SK-N-SH (cell line): ENCODE data around the gene TBC1D3B. TPM values are rescaled to one million over a fixed set of nuclear protein-coding genes. Genes with fewer than 3 reads are reported as not detected.

Experiments
- CTCF ChIA-PET: fragments of 300-600, 350-600 bp; formaldehyde crosslinking; extraction: SDS; loops from one replicate; lab custom pipeline; 2021; lab: Yijun Ruan, JAX
- POLR2A ChIA-PET: fragments of 350-600 bp; sonication (Branson Sonifier 250); formaldehyde crosslinking; extraction: SDS; loops from one replicate; lab custom pipeline; 2020; ENCODE audit warnings: antibody characterized with exemption, inconsistent platforms; lab: Yijun Ruan, JAX
- DNase-seq: peaks from one replicate; pipeline ENCODE4 v3.0.0; 2012
- H2AFZ ChIP-seq: fragments of 200-600 bp; sonication (generic); 2 replicates; pipeline ENCODE4 v1.8.1; 2016; ENCODE audit warnings: antibody characterized with exemption, mild to moderate bottlenecking, low read depth
- H3F3A ChIP-seq: fragments of 200-600 bp; sonication (generic); replicated peaks from 2 replicates; pipeline ENCODE3; 2016; ENCODE audit warnings: antibody characterized with exemption, mild to moderate bottlenecking; ENCODE audit not compliant: insufficient read depth
- H3K27ac ChIP-seq, 2 experiments: fragments of 200-500 bp in 1 of 2; fragments of 200-600 bp in 1 of 2; sonication (Bioruptor generic) in 1 of 2; sonication (generic), shearing (Covaris generic) in 1 of 2; 2 replicates each; pipeline versions ENCODE4 v1.5.1 to v1.6.1; 2014 to 2016; ENCODE audit warnings: low read depth in 2 of 2, inconsistent platforms in 1 of 2, low read length in 1 of 2, mild to moderate bottlenecking in 1 of 2, mixed read lengths in 1 of 2
- H3K27me3 ChIP-seq: fragments of 200-600 bp; sonication (generic), shearing (Covaris generic); 2 replicates; pipeline ENCODE4 v1.6.1; 2016; ENCODE audit warnings: mixed run types; ENCODE audit not compliant: insufficient read depth
- H3K36me3 ChIP-seq, 2 experiments: fragments of 200-500 bp in 1 of 2; fragments of 200-600 bp in 1 of 2; sonication (Bioruptor generic) in 1 of 2; sonication (generic) in 1 of 2; replicated peaks in 1 of 2; 2 replicates each; pipeline versions ENCODE3 to v1.5.1; 2014 to 2016; ENCODE audit warnings: low read length in 1 of 2, mild to moderate bottlenecking in 1 of 2; ENCODE audit not compliant: insufficient read depth in 2 of 2, control insufficient read depth in 1 of 2
- H3K4me1 ChIP-seq, 2 experiments: fragments of 200-500 bp in 1 of 2; fragments of 200-600 bp in 1 of 2; sonication (Bioruptor generic) in 1 of 2; sonication (generic), shearing (Covaris generic) in 1 of 2; 2 replicates each; pipeline versions ENCODE4 v1.5.1 to v1.6.1; 2014 to 2016; ENCODE audit warnings: low read depth in 1 of 2, low read length in 1 of 2, mixed run types in 1 of 2; ENCODE audit not compliant: insufficient read depth in 2 of 2, control insufficient read depth in 1 of 2
- H3K4me2 ChIP-seq: fragments of 200-600 bp; sonication (generic), shearing (Covaris generic); 2 replicates; pipeline ENCODE4 v1.6.1; 2017; ENCODE audit warnings: mixed run types
- H3K4me3 ChIP-seq, 2 experiments: fragments of 200-500 bp in 1 of 2; fragments of 200-600 bp in 1 of 2; sonication (Bioruptor generic) in 1 of 2; sonication (generic), shearing (Covaris generic) in 1 of 2; 2 replicates each; pipeline versions ENCODE4 v1.5.1 to v1.8.1; 2014 to 2016; ENCODE audit warnings: low read depth in 2 of 2, inconsistent platforms in 1 of 2, low read length in 1 of 2, mild to moderate bottlenecking in 1 of 2, mixed read lengths in 1 of 2, moderate library complexity in 1 of 2
- H3K79me2 ChIP-seq: fragments of 200-600 bp; sonication (generic); 2 replicates; pipeline ENCODE4 v1.8.1; 2017; ENCODE audit warnings: mild to moderate bottlenecking; ENCODE audit not compliant: insufficient read depth
- H3K9ac ChIP-seq: fragments of 200-600 bp; sonication (generic); 2 replicates; pipeline ENCODE4 v1.6.1; 2017; ENCODE audit warnings: mixed run types
- H3K9me2 ChIP-seq: fragments of 200-600 bp; sonication (generic); 2 replicates; pipeline ENCODE4 v1.6.1; 2017; ENCODE audit warnings: mixed run types
- H3K9me3 ChIP-seq: fragments of 200-600 bp; sonication (generic); 2 replicates; pipeline ENCODE4 v1.6.1; 2017; ENCODE audit warnings: mixed run types, mild to moderate bottlenecking, moderate library complexity
- H4K20me1 ChIP-seq: fragments of 200-600 bp; sonication (generic); 2 replicates; pipeline ENCODE4 v1.6.1; 2017; ENCODE audit warnings: mild to moderate bottlenecking, mixed run types; ENCODE audit not compliant: insufficient read depth
- CHD2 ChIP-seq: fragments of 150-350 bp; IDR thresholded peaks from 2 replicates; pipeline ENCODE4 v1.6.1; 2018; ENCODE audit warnings: low read length; ENCODE audit not compliant: partially characterized antibody
- EP300 ChIP-seq, 2 experiments: IDR thresholded peaks; 2 replicates each; pipeline versions ENCODE4 v1.4.0 to v1.6.1; 2012; ENCODE audit warnings: borderline replicate concordance in 1 of 2, low read depth in 1 of 2, low read length in 1 of 2
- FOSL2 ChIP-seq: IDR thresholded peaks from 2 replicates; pipeline ENCODE4 v1.4.0; 2012; ENCODE audit warnings: low read depth, mild to moderate bottlenecking, moderate library complexity, borderline replicate concordance
- FOXM1 ChIP-seq: IDR thresholded peaks from 2 replicates; pipeline ENCODE4 v1.4.0; 2012; ENCODE audit warnings: low read depth, mild to moderate bottlenecking
- GATA2 ChIP-seq: sonication (generic); formaldehyde crosslinking; IDR thresholded peaks from 2 replicates; pipeline ENCODE4 v1.5.0; 2020; ENCODE audit warnings: mild to moderate bottlenecking, missing genetic modification reagents
- MXI1 ChIP-seq: IDR thresholded peaks from 2 replicates; pipeline ENCODE4 v1.6.1; 2012; ENCODE audit warnings: mild to moderate bottlenecking, low read depth, low read length, improper control_type of control experiment
- NRF1 ChIP-seq: IDR thresholded peaks from 2 replicates; pipeline ENCODE4 v1.6.1; 2012; ENCODE audit warnings: low read depth, mild to moderate bottlenecking, low read length
- PBX3 ChIP-seq: IDR thresholded peaks from 2 replicates; pipeline ENCODE4; 2012
- RXRA ChIP-seq: IDR thresholded peaks from 2 replicates; pipeline ENCODE4 v1.4.0; 2012; ENCODE audit warnings: low read depth, mild to moderate bottlenecking, borderline replicate concordance
- SMC3 ChIP-seq: IDR thresholded peaks from 2 replicates; pipeline ENCODE4 v1.6.1; 2012; ENCODE audit warnings: low read depth, low read length, improper control_type of control experiment
- TEAD4 ChIP-seq: IDR thresholded peaks from 2 replicates; pipeline ENCODE4 v1.4.0; 2012; ENCODE audit warnings: mild to moderate bottlenecking, borderline replicate concordance; ENCODE audit not compliant: insufficient read depth
- USF2 ChIP-seq: fragments of 150-350 bp; IDR thresholded peaks from 2 replicates; pipeline ENCODE4 v1.6.1; 2017; ENCODE audit warnings: antibody characterized with exemption, low read length, low read depth, borderline replicate concordance
- ZBTB33 ChIP-seq: IDR thresholded peaks from 2 replicates; pipeline ENCODE4 v1.4.0; 2012; ENCODE audit warnings: low read depth, borderline replicate concordance
- WGBS: methylation state at CpG from one replicate; pipeline ENCODE4 v1.1.6; 2017; ENCODE audit warnings: low lambda C conversion rate; 5-methylcytosine and 5-hydroxymethylcytosine counted together
- polyA plus RNA-seq, 3 experiments: library from polyadenylated mRNA; depleted of rRNA; stranded (reverse); fragments of >200 nt; gene quantifications; 2 replicates each; pipeline ENCODE4 v1.2.3, GENCODE V29; 2012

The TBC1D3B gene
- polyA plus RNA-seq, 1 of the 3 experiments (the other 2 are of a cell fraction), result 3.7 TPM

GRCh38 chr17:36120221-36120620, 56.2 kb downstream of the TBC1D3B start:
- H3K4me3 ChIP-seq, result no peak overlapping the region
- DNase-seq, result no peak
- H3K9ac ChIP-seq, result no peak overlapping the region
- CTCF ChIA-PET, result no interaction called here
- H3F3A ChIP-seq, result no peaks in the 10 kb centered on the region
- H3K27ac ChIP-seq, result no peak overlapping the region
- H3K27me3 ChIP-seq, result 0 out of 2 replicates have a peak, but pooled peaks cover 4% of the 10 kb centered on the region
- no peaks in the 10 kb centered on the region for H3K36me3 ChIP-seq
- no peaks in the 10 kb centered on the region for H3K9me2 ChIP-seq
- POLR2A ChIA-PET, result no interaction called here
- no peaks in the 10 kb centered on the region for H3K9me3 ChIP-seq
- no peaks in the 10 kb centered on the region for H3K4me1 ChIP-seq
- no peak for TF ChIP-seq CHD2
- TF ChIP-seq FOSL2, result no peak
- no peak for TF ChIP-seq USF2
- no peak for TF ChIP-seq NRF1
- TF ChIP-seq PBX3, result no peak
- TF ChIP-seq MXI1, result no peak
- TF ChIP-seq GATA2 (CRISPR knock-in tag), result no peak
- no peak for TF ChIP-seq EP300 (IDR thresholded peaks at IDR 0.05; ENCODE audit: borderline replicate concordance in 1 of 2, low read depth in 1 of 2, low read length in 1 of 2)
- TF ChIP-seq RXRA, result no peak
- no peak overlapping the region for H2AFZ ChIP-seq
- no peaks in the 10 kb centered on the region for H3K79me2 ChIP-seq
- no peaks in the 10 kb centered on the region for H4K20me1 ChIP-seq
- WGBS, result 4% methylated on average over 3 of the region's 3 CpGs
- H3K4me2 ChIP-seq, result no peak overlapping the region

- no peak overlapping the region for H3K4me2 ChIP-seq
- H3K9me3 ChIP-seq, result no peaks in the 10 kb centered on the region
- no peaks in the 10 kb centered on the region for H3K9me2 ChIP-seq
- H3K9ac ChIP-seq, result no peak overlapping the region
- no peak overlapping the region for H2AFZ ChIP-seq
- no peaks in the 10 kb centered on the region for H4K20me1 ChIP-seq
- H3K4me3 ChIP-seq, result no peak overlapping the region
- no peaks in the 10 kb centered on the region for H3K4me1 ChIP-seq
- ChIA-PET POLR2A (no interaction called here), CTCF (interaction anchor here (0.8 to 1.4 kb wide), 4 partner anchors 30 to 188 kb away, joined by 3 to 4 read pairs (median 4); partner anchors contain the start of gene RDM1)
- H3K27ac ChIP-seq, result no peak overlapping the region
- no peaks in the 10 kb centered on the region for H3F3A ChIP-seq
- H3K79me2 ChIP-seq, result no peaks in the 10 kb centered on the region
- 0 out of 2 replicates have a peak, but pooled peaks cover 4% of the 10 kb centered on the region for H3K27me3 ChIP-seq
- no peaks in the 10 kb centered on the region for H3K36me3 ChIP-seq
- 15% methylated on average over 12 of the region's 12 CpGs for WGBS
- TF ChIP-seq TEAD4 (no peak), FOXM1 (no peak), ZBTB33 (no peak), SMC3 (no peak)
- DNase-seq, result no peak
These were observed 57.7 kb downstream of the TBC1D3B start for GRCh38 chr17:36118477-36119353.
